Neural progenitor cell (in vitro differentiated cells): ENCODE results near the gene BCAS3.
"Not testable (repeated sequence)": the region's sequence is repeated elsewhere in the genome, so short reads cannot be mapped to it uniquely, and the experiment has no call there.

Source experiments
- EZH2 ChIP-seq: fragments of 200-600 bp; sonication (generic); IDR thresholded peaks from 2 replicates; pipeline ENCODE4 v1.6.1; 2017; ENCODE audit warnings: antibody characterized with exemption, mild to moderate bottlenecking, moderate library complexity
- EZH2phosphoT487 ChIP-seq: fragments of 200-600 bp; sonication (generic); IDR thresholded peaks from 2 replicates; pipeline ENCODE4 v1.6.1; 2017; ENCODE audit warnings: antibody characterized with exemption
- TF ChIP-seq, protein P1 (sequence below): fragments of 200-600 bp; sonication (generic); IDR thresholded peaks from 2 replicates; pipeline ENCODE4 v1.5.1; 2017; ENCODE audit warnings: antibody characterized with exemption, mild to moderate bottlenecking

DNA sequence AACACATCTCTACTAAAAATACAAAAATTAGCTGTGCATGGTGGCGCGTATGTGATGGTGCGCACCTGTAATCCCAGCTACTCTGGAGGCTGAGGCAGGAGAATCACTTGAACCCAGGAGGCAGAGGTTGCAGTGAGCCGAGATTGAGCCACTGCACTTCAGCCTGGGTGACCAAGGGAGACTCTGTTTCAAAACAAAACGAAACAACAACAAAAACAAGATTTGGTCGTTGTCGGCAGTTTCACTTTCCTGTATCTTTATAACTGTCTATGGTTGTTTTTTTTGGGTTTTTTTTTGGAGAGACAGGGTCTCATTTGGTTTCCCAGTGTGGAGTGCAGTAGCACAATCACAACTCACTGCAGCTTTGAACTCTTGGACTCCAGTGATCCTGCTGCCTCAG, 8.9 kb upstream of the BCAS3 start:
- TF ChIP-seq, protein P1, sequence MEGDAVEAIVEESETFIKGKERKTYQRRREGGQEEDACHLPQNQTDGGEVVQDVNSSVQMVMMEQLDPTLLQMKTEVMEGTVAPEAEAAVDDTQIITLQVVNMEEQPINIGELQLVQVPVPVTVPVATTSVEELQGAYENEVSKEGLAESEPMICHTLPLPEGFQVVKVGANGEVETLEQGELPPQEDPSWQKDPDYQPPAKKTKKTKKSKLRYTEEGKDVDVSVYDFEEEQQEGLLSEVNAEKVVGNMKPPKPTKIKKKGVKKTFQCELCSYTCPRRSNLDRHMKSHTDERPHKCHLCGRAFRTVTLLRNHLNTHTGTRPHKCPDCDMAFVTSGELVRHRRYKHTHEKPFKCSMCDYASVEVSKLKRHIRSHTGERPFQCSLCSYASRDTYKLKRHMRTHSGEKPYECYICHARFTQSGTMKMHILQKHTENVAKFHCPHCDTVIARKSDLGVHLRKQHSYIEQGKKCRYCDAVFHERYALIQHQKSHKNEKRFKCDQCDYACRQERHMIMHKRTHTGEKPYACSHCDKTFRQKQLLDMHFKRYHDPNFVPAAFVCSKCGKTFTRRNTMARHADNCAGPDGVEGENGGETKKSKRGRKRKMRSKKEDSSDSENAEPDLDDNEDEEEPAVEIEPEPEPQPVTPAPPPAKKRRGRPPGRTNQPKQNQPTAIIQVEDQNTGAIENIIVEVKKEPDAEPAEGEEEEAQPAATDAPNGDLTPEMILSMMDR = not testable (repeated sequence)
- TF ChIP-seq EZH2, EZH2phosphoT487: not testable (repeated sequence)
